Neural progenitor cell (in vitro differentiated cells): Measurements from ENCODE around the gene PDLIM1. TPM values are rescaled to one million over a fixed set of nuclear protein-coding genes. Genes with fewer than 3 reads are reported as not detected.

ENCODE experiments used
- DNase-seq: peaks from one replicate; pipeline ENCODE4 v3.0.0-alpha.2; 2016; ENCODE audit warnings: low spot score
- H2AFZ ChIP-seq: fragments of 200-600 bp; sonication (generic); replicated peaks from 2 replicates; pipeline ENCODE4 v1.6.1; 2016; ENCODE audit warnings: antibody characterized with exemption
- H3F3A ChIP-seq: fragments of 200-600 bp; sonication (generic); 2 replicates; pipeline ENCODE4 v1.6.1; 2016; ENCODE audit warnings: antibody characterized with exemption, low read depth
- H3K27ac ChIP-seq: fragments of 200-600 bp; sonication (generic); 2 replicates; pipeline ENCODE4 v1.5.1; 2016; ENCODE audit warnings: mild to moderate bottlenecking
- H3K27me3 ChIP-seq: fragments of 200-600 bp; sonication (generic); 2 replicates; pipeline ENCODE4 v1.6.1; 2016; ENCODE audit warnings: mild to moderate bottlenecking, moderate library complexity
- H3K36me3 ChIP-seq: fragments of 200-600 bp; sonication (generic); 2 replicates; pipeline ENCODE4 v1.5.1; 2016
- H3K4me1 ChIP-seq: fragments of 200-600 bp; sonication (generic); 2 replicates; pipeline ENCODE4 v1.6.1; 2016; ENCODE audit warnings: mixed run types
- H3K4me2 ChIP-seq: fragments of 200-600 bp; sonication (generic); 2 replicates; pipeline ENCODE4 v1.6.1; 2016
- H3K4me3 ChIP-seq: fragments of 200-600 bp; sonication (generic); 2 replicates; pipeline ENCODE4 v1.5.1; 2016
- H3K79me2 ChIP-seq: fragments of 200-600 bp; sonication (generic); 2 replicates; pipeline ENCODE4 v1.6.1; 2016; ENCODE audit warnings: low read depth
- H3K9ac ChIP-seq: fragments of 200-600 bp; sonication (generic); 2 replicates; pipeline ENCODE4 v1.6.1; 2016
- H3K9me3 ChIP-seq: fragments of 200-600 bp; sonication (generic); 2 replicates; pipeline ENCODE4 v1.5.1; 2016; ENCODE audit warnings: low read depth
- H4K20me1 ChIP-seq: fragments of 200-600 bp; sonication (generic); 2 replicates; pipeline ENCODE4 v1.6.1; 2016; ENCODE audit warnings: low read depth
- H3K27ac Mint-ChIP-seq: 3 replicates; pipeline ENCODE4 v1.8.0; 2021; ENCODE audit warnings: mixed read lengths
- H3K27me3 Mint-ChIP-seq: 2 replicates; pipeline ENCODE4 v1.8.0; 2022; ENCODE audit warnings: low read depth, mild to moderate bottlenecking, inconsistent platforms, moderate library complexity, mixed read lengths; ENCODE audit not compliant: insufficient read depth
- H3K36me3 Mint-ChIP-seq: 3 replicates; pipeline ENCODE4 v1.8.0; 2021; ENCODE audit warnings: mixed read lengths
- H3K4me1 Mint-ChIP-seq: 3 replicates; pipeline ENCODE4 v1.8.0; 2021; ENCODE audit warnings: mixed read lengths
- H3K4me3 Mint-ChIP-seq: 3 replicates; pipeline ENCODE4 v1.8.0; 2021; ENCODE audit warnings: mild to moderate bottlenecking, moderate library complexity, mixed read lengths
- H3K9me3 Mint-ChIP-seq: 3 replicates; pipeline ENCODE4 v1.8.0; 2020; ENCODE audit warnings: mixed read lengths
- CTCF ChIP-seq: fragments of 200-600 bp; sonication (generic); IDR thresholded peaks from 2 replicates; pipeline ENCODE4 v1.5.1; 2017; ENCODE audit warnings: antibody characterized with exemption, mild to moderate bottlenecking
- EZH2 ChIP-seq: fragments of 200-600 bp; sonication (generic); IDR thresholded peaks from 2 replicates; pipeline ENCODE4 v1.6.1; 2017; ENCODE audit warnings: antibody characterized with exemption, mild to moderate bottlenecking, moderate library complexity
- EZH2phosphoT487 ChIP-seq: fragments of 200-600 bp; sonication (generic); IDR thresholded peaks from 2 replicates; pipeline ENCODE4 v1.6.1; 2017; ENCODE audit warnings: antibody characterized with exemption
- total RNA-seq: library from RNA; depleted of rRNA; stranded (reverse); fragments of >200 nt; gene quantifications from 2 replicates; pipeline ENCODE4 v1.2.3, GENCODE V29; 2015; ENCODE audit warnings: low replicate concordance

Gene PDLIM1
- total RNA-seq, 1 donor from 2014 or later, result 4.6 TPM

- Histone ChIP-seq H3K36me3 (no peaks in the 10 kb centered on the region), H3F3A (no peaks in the 10 kb centered on the region), H3K79me2 (peaks cover 8% of the 10 kb centered on the region), H3K27ac (no peak overlapping the region), H2AFZ (no peak overlapping the region), H3K4me2 (no peak overlapping the region), H4K20me1 (no peaks in the 10 kb centered on the region), H3K4me3 (no peak overlapping the region), H3K27me3 (no peaks in the 10 kb centered on the region), H3K9ac (no peak overlapping the region), H3K9me3 (no peaks in the 10 kb centered on the region), H3K4me1 (peaks cover 4% of the 10 kb centered on the region)
- Mint-ChIP-seq H3K9me3 (no peaks in the 10 kb centered on the region), H3K4me1 (no peaks in the 10 kb centered on the region), H3K4me3 (no peak overlapping the region), H3K27ac (no peak overlapping the region), H3K27me3 (no peaks in the 10 kb centered on the region), H3K36me3 (no peaks in the 10 kb centered on the region)
- no peak for DNase-seq
- no peak for TF ChIP-seq EZH2phosphoT487
- TF ChIP-seq CTCF, result no peak
- TF ChIP-seq EZH2, result no peak
These were observed 14.2 kb downstream of the PDLIM1 start for GRCh38 chr10:95276367-95277200.

- H3K9me3 ChIP-seq, result no peaks in the 10 kb centered on the region
- DNase-seq, result no peak
- no peak overlapping the region for H3K4me3 ChIP-seq
- H3K4me3 Mint-ChIP-seq, result no peak overlapping the region
- H3K27me3 ChIP-seq, result no peaks in the 10 kb centered on the region
- H3K9ac ChIP-seq, result no peak overlapping the region
- no peaks in the 10 kb centered on the region for H3K36me3 Mint-ChIP-seq
- no peak overlapping the region for H2AFZ ChIP-seq
- H3K27ac ChIP-seq, result no peak overlapping the region
- no peaks in the 10 kb centered on the region for H4K20me1 ChIP-seq
- no peaks in the 10 kb centered on the region for H3K4me1 Mint-ChIP-seq
- no peak for TF ChIP-seq CTCF
- no peak for TF ChIP-seq EZH2
- TF ChIP-seq EZH2phosphoT487, result no peak
- H3K79me2 ChIP-seq, result peaks cover 8% of the 10 kb centered on the region
- no peak overlapping the region for H3K27ac Mint-ChIP-seq
- H3K4me1 ChIP-seq, result peaks cover 4% of the 10 kb centered on the region
- H3F3A ChIP-seq, result no peaks in the 10 kb centered on the region
- no peaks in the 10 kb centered on the region for H3K9me3 Mint-ChIP-seq
- no peaks in the 10 kb centered on the region for H3K36me3 ChIP-seq
- no peak overlapping the region for H3K4me2 ChIP-seq
- H3K27me3 Mint-ChIP-seq, result no peaks in the 10 kb centered on the region
These were observed 15.0 kb downstream of the PDLIM1 start for GRCh38 chr10:95275726-95276366.

GRCh38 chr10:95273393-95274312 is 17.1 kb downstream of the PDLIM1 start:
- Histone ChIP-seq H3K27ac (no peak overlapping the region), H3K27me3 (no peaks in the 10 kb centered on the region), H3K4me1 (peaks cover 5% of the 10 kb centered on the region), H3K4me3 (no peak overlapping the region), H4K20me1 (no peaks in the 10 kb centered on the region), H3K36me3 (no peaks in the 10 kb centered on the region), H3K4me2 (no peak overlapping the region), H2AFZ (no peak overlapping the region), H3K9me3 (no peaks in the 10 kb centered on the region), H3K9ac (no peak overlapping the region), H3F3A (no peaks in the 10 kb centered on the region), H3K79me2 (no peaks in the 10 kb centered on the region)
- Mint-ChIP-seq H3K27me3 (peaks cover 3% of the 10 kb centered on the region), H3K9me3 (no peaks in the 10 kb centered on the region), H3K4me3 (no peak overlapping the region), H3K36me3 (no peaks in the 10 kb centered on the region), H3K4me1 (no peaks in the 10 kb centered on the region), H3K27ac (no peak overlapping the region)
- TF ChIP-seq EZH2 (no peak), CTCF (no peak), EZH2phosphoT487 (no peak)
- no peak for DNase-seq
